SKM-1 treated with dmso at 0.1 percent for 144 hours (cell line): ENCODE measurements around the gene ABTB2.
"Not testable (repeated sequence)": the region's sequence is repeated elsewhere in the genome, so short reads cannot be mapped to it uniquely, and the experiment has no call there.

ENCODE experiments used
- DNase-seq: peaks from one replicate; lab custom pipeline; 2025; ENCODE audit not compliant: unreplicated experiment; lab: John Stamatoyannopoulos, UW

ABTB2 gene

DNA sequence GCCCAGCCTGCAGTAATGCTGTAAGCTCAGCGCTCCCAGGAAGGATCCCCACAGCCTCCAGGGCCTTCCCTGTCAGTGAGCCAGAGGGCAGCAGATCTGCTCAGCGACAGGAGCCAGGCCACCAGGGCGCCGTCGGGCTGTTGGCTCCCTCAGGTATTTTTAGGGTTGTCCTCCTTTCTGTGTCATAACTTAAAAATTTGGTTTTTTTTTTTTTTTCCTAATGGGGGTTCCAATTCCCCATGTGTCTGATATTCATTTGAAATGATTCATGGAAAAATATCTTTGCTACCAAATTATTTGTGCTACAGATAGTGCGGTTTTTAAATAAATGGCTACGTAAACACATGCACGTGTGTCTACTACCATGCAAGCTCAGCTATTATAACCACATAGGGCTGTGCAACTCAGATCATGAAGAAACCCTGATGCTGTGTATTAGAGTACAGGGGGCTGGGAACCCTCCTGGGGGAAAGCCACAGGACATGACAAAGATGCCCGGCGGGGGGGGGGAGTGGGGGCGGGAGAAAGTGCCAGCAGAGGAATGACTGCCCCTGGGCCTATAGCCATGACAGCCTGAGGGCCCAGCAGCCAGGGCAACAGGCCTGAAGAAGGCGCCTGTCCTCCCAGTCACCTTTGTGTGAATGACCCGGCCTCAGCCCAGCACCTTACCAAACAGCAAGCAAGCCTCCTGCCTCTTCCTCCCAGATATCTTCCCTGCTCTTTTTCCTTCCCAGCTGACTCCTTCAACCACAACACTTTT lies 163.1 kb downstream of the ABTB2 start:
- no peak for DNase-seq

GRCh38 chr11:34192481-34193401 lies 165.1 kb downstream of the ABTB2 start:
- no peak for DNase-seq

DNA sequence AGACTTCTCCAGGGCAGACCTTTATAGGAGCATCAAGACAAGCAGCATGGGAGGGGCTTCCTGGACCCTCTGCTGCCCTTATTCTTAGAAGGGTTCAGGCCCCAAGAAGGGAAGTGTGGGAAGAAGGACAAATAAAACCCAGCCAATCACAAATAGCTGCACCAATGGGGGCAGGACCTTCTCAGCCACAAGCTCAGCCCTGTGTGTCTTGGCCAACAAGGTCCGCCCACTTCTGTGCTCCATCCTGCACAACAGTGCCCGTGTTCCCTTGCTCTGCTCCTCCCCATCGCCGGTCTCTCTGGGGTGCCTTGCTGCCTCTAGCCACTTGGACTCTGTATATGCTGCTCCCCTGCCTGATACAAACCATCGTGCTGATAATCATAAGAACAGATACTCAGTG lies 166.2 kb downstream of the ABTB2 start:
- no peak for DNase-seq

GRCh38 chr11:34190192-34191139 lies 167.3 kb downstream of the ABTB2 start:
- DNase-seq, result no peak

DNA sequence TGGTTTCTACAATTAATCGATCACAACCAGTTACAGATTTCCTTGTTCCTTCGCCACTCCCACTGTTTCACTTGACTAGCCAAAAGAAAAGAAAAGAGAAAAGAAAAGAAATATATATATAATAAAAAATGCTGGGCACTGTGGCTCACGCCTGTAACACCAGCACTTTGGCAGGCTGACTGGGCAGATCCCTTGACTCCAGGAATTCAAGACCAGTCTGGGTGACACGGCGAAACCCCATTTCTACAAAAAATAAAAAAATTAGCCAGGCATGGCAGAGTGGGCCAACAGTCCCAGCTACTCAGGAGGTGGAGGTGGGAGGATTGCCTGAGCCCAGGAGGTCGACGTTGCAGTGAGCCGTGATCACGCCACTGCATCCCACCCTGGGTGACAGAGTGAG lies 168.6 kb downstream of the ABTB2 start:
- DNase-seq, result no peak

GRCh38 chr11:34188181-34188580 lies 169.6 kb downstream of the ABTB2 start:
- no peak for DNase-seq

GRCh38 chr11:34185926-34186841 lies 171.6 kb downstream of the ABTB2 start:
- no peak for DNase-seq

DNA sequence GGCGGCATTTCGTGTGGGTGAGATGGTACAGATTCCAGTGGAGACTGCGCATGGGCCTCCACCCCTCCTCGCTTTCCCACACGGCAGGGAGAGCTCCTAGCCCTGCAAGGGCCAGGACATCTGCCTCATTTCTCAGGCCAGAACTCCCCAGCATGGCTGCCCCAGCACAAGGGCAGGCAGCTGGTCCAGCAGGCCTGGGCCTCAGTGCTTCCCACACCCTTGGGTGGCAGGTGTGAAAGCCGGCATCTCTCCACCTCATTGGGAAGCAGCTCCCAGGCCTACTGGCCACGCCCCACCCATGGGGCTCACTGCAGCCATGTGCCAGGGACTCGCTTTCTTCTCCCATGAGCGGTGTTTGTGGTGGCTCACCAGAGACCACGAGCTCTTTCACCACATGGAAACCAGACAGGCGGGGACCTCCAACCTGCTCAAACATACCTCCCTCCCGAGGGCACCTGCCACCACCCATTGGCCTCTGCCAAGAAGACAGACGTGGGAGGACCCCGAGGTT lies 173.2 kb downstream of the ABTB2 start:
- DNase-seq, result no peak

- no peak for DNase-seq
Measured at GRCh38 chr11:34183848-34184391, 173.9 kb downstream of the ABTB2 start.

- no peak for DNase-seq
Measured at GRCh38 chr11:34182921-34183685, 174.7 kb downstream of the ABTB2 start.

DNA sequence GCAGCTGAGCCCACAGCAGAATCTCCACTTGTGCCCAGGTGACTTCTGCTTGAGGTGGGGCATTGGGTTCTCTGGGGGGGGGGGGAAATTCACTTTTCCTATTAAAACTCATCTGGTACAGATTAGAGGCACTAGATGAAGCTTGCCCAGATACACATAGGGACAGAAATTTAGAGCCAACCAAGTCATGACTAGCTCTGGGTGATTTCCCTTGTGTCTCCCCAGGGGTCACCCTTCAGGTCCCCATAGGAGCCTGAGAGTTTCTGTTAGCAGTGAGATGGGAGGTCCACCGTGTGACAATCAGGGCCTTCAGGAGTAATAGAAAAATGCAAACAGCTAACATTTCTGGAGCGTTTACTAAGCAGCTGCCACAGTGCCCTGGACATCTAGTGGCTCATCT lies 175.4 kb downstream of the ABTB2 start:
- DNase-seq, result no peak

DNA sequence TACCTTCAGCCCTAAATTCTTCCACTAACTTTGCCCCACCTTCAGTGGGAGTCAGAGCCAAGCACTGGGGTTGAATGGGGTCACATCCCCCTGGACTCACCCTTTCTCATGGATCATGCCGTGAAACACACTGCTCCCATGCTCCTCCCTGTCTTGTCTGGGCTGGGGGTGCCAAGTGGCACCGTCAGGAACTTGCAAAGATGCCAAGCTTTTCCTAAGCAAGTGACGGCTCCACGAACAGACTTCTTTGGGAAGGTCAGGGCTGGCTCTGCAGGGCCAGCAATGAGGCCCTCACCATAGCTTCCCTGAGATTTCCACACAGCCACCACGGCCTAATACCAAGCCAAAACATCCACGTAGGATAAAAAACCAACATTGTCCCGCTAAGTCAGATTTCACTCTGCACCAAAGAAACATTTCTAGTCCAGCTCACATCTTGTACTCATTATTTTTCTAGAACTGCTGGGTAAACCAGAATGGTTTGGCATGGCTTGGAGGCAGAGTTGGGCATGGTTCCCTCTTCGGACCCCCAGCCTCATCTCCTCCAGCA lies 175.9 kb downstream of the ABTB2 start:
- DNase-seq, result no peak

DNA sequence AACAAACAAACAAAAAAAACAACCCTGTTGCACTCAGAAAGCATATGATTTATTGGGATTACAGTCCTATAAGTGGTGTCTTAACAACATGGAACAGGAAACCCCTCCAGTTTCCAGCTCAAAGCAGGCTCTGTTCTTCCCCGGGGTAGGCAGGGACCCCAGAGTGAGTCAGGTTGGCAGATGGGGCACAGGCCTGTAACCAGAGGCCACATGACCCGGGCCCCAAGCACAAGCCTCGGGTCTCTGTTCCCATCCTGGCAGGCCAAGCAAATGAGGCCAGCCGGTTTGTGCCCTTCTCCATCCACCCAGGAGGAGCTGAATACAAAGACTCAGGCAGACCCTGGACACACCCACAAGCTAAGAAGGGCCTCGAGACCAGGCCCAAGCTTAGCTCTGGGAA lies 176.6 kb downstream of the ABTB2 start:
- no peak for DNase-seq

DNA sequence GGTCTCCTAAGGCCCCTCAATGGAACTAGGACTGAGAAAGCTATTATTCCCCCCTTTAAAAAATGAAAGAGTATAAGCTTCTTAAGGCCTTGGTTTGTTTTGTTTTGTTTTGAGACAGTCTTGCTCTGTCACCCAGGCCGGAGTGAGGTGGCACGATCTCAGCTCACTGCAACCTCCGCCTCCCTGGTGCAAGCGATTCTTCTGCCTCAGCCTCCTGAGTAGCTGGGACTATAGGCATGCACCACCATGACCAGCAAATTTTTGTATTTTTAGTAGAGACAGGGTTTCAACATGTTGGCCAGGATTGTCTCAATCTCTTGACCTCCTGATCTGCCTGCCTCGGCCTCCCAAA lies 177.0 kb downstream of the ABTB2 start:
- not testable (repeated sequence) for DNase-seq

GRCh38 chr11:34180040-34180813 lies 177.6 kb downstream of the ABTB2 start:
- no peak for DNase-seq

DNA sequence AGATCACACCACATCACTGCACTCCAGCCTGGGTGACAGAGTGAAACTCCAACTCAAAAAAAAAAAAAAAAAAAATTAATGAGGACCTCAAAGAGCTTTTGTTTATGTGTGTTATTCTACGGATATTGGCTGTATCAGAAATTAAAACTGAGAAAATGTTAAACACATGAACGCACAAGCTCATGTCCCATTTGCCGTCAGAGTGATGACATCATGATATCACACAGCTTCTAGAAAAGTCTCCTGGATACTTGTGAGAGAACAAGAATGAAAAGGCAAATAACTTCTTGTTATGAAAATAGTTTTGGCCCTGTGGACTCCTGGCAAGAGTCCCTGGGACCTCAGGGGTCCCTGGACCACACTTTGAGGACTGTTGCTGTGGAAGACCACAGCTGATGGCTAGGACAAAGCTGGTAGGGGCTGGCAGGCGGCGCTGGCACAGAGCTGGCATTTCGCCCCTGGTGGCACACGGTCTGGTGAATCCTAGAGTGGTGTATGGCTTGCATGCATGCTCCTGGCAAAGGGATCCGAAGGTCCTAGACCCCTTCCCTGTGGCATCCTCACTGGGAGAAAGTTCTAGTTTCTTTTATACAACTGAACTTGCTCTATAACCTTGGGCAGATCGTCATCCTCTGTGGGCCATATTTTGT lies 178.7 kb downstream of the ABTB2 start:
- no peak for DNase-seq

DNA sequence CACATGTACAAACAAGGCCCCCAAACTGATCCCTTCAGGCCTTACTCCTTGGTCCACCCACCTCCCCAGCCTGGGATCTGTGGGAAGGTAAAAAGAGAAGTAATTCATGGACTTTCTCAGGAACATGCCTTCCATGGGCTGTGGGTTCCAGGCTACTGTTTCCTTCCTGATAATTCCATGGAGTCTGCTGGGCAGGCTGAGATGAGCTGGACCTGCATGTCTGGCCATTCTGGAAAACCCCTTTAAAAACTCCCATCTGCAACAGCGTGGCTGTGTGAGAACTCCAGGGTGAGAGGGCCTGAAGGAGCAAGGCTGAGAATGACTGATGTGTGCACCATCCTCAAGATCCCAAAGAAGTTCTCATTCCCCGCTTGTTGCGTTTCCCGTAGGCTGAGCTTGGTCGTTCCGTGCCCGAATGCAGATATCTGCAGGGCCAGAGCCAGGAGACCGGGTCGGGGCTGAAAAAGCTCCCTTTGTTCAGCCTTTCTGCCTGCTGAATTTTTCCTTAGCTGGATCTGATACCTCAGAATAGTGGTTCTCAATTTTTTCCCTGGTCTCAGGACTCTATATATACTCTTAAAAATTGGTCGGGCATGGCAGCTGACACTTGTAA lies 179.5 kb downstream of the ABTB2 start:
- DNase-seq, result no peak
